Astrocyte of the spinal cord (primary cell): ENCODE results near the gene PRDM16.

Experiments used
- DNase-seq: peaks from one replicate; pipeline ENCODE4 v3.0.0; 2011; ENCODE audit warnings: low read depth, low spot score
- H3K4me3 ChIP-seq: 2 replicates; pipeline ENCODE4 v1.5.1; 2011; ENCODE audit warnings: low read depth, mild to moderate bottlenecking, low read length, moderate library complexity
- in situ Hi-C: cut with HindIII; loops from 2 replicates; pipeline ENCODE4 v1.10.0; 2017; ENCODE audit warnings: low sequenced_read_pairs
- TF ChIP-seq, protein P1 (sequence below): IDR thresholded peaks from 2 replicates; pipeline ENCODE4 v1.5.1; 2012; ENCODE audit warnings: low read depth, mild to moderate bottlenecking, low read length, inconsistent platforms

PRDM16 gene

DNA sequence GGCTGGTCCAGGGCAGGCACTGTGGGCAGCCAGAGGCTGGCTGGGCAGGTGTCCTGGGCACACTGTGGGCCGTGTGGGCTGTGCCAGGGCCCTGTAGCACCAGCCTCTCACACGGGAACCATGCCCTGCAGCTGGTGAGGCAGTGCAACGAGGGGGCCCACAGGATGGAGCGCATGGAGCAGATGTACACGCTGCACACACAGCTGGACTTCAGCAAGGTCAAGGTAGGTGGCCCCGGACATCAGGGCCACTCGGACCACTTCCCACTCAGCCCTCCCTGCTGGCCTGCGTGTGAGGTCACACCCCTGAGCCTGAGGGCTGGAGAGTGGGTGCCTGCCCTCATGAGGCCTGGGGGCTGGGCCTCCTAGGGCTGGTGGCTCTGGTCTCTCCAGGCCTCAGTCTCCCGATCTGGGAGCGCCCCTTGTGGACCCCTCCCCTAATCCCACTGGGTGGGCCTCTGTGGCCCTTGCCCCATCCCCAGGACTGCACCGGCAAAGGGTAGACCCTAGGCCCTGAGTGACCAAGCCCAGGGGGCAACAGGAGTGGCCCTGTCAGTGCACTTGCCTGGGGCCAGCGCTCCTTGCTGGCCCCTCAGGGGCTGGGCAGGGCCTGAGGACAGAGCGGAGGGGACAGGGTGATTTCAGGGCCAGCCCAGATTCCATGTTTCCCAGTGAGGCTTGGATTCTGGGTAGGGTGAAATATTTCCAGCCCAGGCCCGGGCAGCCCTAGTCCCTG lies 407.0 kb downstream of the PRDM16 start:
- in situ Hi-C loops, result no loop called here
- DNase-seq, result no peak
- TF ChIP-seq, protein P1, sequence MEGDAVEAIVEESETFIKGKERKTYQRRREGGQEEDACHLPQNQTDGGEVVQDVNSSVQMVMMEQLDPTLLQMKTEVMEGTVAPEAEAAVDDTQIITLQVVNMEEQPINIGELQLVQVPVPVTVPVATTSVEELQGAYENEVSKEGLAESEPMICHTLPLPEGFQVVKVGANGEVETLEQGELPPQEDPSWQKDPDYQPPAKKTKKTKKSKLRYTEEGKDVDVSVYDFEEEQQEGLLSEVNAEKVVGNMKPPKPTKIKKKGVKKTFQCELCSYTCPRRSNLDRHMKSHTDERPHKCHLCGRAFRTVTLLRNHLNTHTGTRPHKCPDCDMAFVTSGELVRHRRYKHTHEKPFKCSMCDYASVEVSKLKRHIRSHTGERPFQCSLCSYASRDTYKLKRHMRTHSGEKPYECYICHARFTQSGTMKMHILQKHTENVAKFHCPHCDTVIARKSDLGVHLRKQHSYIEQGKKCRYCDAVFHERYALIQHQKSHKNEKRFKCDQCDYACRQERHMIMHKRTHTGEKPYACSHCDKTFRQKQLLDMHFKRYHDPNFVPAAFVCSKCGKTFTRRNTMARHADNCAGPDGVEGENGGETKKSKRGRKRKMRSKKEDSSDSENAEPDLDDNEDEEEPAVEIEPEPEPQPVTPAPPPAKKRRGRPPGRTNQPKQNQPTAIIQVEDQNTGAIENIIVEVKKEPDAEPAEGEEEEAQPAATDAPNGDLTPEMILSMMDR, result no peak
- no peak overlapping the region for H3K4me3 ChIP-seq

DNA sequence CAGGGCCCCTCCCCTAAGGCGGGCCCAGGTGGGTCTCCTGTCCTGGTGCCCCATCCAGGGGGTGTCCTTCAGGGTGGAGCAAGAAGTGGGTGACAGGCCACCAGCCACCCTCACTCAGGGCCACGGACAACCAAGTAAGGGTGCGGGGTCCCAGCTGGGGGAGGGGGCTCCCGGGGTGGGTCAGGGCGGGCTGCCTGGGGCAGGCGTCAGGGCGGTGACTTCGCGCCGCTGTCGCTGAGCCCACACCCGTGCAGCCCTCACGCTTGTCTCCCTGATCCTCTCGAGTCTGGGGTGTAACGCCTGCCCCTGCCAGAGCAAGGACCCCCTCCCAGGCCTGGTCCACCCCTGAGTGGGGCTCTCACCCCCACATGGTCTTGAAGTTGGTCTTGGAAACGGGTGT lies 407.7 kb downstream of the PRDM16 start:
- no peak for DNase-seq
- TF ChIP-seq, protein P1, result no peak
- H3K4me3 ChIP-seq, result no peak overlapping the region
- in situ Hi-C loops, result no loop called here

DNA sequence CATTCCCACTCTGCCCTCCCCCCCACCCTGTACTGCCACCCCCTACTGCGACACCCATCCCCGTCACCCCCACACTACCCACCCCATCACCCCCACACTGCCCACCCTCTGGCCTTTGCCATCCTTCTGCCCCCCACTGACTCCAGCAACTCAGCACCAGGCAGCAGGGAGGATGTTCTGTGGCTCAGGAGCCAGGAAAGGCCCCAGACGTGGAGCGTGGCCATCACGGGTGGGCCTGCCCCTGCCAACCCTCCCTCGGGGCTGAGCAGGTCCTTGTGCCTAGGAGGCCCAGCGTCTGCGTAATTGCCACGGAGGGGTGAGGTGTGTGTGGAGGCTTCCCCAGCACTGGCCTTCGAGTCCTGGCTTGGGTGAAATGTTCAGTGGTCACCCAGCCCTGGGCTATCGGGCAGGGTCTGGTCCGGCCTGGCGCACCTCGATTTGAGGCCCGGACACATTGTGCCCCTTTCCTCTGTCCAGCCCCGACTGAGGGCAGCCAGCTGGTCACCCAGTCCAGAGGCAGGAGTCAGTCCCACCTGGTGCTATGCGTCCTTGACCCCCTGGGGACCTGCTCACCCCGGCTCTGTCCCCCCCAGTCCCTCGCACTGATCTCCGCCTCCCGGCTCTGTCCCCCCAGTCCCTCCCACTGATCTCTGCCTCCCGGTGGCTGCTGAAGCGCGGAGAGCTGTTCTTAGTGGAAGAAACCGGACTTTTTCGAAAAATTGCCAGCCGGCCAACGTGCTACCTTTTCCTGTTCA lies 408.4 kb downstream of the PRDM16 start:
- H3K4me3 ChIP-seq, result no peak overlapping the region
- TF ChIP-seq, protein P1, result no peak
- in situ Hi-C loops, result no loop called here
- no peak for DNase-seq

DNA sequence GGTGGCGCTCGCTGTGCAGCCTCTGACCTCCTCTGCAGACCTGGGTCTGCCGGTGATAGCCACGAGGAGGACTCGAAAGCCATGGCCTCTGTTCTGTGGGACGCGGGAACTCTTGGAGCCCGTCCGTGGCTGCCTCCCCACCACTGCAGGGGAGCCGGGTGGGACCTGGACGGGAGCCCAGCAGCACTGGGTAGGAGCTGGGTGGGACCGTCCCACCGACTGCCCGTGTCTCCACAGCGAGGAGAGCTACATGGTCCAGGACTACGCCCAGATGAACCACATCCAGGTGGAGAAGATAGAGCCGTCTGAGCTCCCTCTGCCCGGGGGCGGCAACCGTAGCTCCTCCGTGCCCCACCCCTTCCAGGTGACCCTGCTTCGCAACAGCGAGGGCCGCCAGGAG lies 409.2 kb downstream of the PRDM16 start:
- in situ Hi-C loops, result no loop called here
- no peak overlapping the region for H3K4me3 ChIP-seq
- TF ChIP-seq, protein P1, result no peak
- no peak for DNase-seq

DNA sequence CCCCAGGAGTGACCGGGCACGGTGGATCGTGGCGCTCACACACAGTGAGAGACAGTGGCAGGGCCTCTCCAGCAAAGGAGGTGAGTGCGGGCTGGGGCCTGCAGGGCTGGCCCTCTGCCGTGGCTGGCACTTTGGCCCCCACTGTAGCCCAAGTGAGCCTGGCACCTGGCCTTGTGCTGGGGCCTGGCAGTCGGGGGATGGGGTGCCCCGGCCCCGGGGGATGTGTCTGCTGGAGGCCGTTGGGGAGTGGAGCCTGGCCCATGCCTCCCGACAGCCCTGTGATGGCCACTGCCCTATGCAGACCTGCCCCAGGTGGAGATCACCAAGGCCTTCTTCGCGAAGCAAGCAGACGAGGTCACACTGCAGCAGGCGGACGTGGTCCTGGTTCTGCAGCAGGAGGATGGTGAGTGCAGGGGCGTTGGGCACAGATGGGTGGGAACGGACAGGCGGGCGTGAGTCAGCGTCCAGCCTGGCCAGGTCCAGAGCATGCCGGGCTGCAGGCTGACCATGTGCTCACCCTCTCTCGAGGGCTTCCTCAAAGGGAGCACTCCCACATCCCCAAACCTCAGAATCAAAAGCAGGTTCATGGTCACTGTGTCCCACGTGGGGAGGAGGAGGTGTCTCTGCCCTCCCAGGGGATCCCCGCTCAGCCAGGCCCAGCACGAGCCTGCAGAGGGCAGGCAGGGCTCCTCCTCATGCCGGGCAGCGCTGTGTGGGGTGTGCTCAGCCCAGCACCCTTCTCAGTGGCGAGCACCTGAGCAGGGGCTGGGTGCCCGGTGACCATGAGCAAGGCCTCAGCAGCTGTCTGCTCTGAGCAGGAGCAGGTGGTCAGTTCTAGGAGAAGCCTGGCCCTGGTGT lies 410.7 kb downstream of the PRDM16 start:
- in situ Hi-C loops, result no loop called here
- no peak for DNase-seq
- no peak overlapping the region for H3K4me3 ChIP-seq
- TF ChIP-seq, protein P1, result no peak

DNA sequence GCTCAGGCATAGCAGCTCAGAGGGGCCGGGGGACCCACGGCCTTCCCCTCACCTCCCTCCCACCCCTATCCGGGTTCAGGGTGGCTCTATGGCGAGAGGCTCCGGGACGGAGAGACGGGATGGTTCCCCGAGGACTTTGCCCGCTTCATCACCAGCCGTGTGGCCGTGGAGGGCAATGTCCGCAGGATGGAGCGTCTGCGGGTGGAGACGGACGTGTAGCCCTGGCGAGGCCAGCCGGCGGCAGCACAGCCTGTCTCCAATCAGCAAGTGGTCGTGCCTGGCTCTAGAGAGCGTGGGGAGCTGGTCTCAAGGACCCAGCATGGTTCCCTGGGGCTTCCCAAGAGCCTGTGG lies 411.3 kb downstream of the PRDM16 start:
- no peak for DNase-seq
- H3K4me3 ChIP-seq, result no peak overlapping the region
- in situ Hi-C loops, result no loop called here
- TF ChIP-seq, protein P1, result no peak
